HUES64 (cell line): Measurements from ENCODE around the gene SSR3.

Experiments
- H3K27ac ChIP-seq: 2 replicates; pipeline ENCODE4 v1.7.0; 2013; ENCODE audit warnings: low read depth, low read length, inconsistent platforms
- H3K27me3 ChIP-seq: 2 replicates; pipeline ENCODE4 v1.6.1; 2013; ENCODE audit warnings: mild to moderate bottlenecking, low read length; ENCODE audit not compliant: insufficient read depth
- H3K36me3 ChIP-seq: 2 replicates; pipeline ENCODE4 v1.6.1; 2013; ENCODE audit warnings: mild to moderate bottlenecking, low read length; ENCODE audit not compliant: insufficient read depth
- H3K4me1 ChIP-seq: 2 replicates; pipeline ENCODE4 v1.6.1; 2013; ENCODE audit warnings: mild to moderate bottlenecking, low read length, moderate library complexity; ENCODE audit not compliant: insufficient read depth
- H3K4me3 ChIP-seq: 2 replicates; pipeline ENCODE4 v1.5.1; 2013; ENCODE audit warnings: mild to moderate bottlenecking, low read length, moderate library complexity
- H3K9ac ChIP-seq: 2 replicates; pipeline ENCODE4 v1.6.1; 2013; ENCODE audit warnings: mild to moderate bottlenecking, low read depth, low read length
- H3K9me3 ChIP-seq: 2 replicates; pipeline ENCODE4 v1.6.1; 2013; ENCODE audit warnings: low read depth, low read length; ENCODE audit not compliant: insufficient read depth
- WGBS: fragments of 150-250, 120-280 bp; methylation state at CpG from one replicate; pipeline ENCODE4 v1.1.7; 2013; ENCODE audit warnings: missing lambda C conversion rate; 5-methylcytosine and 5-hydroxymethylcytosine counted together

SSR3 gene

GRCh38 chr3:156535798-156536197, 19.1 kb downstream of the SSR3 start:
- no peaks in the 10 kb centered on the region for H3K9me3 ChIP-seq
- WGBS, result 99% methylated on average over 2 of the region's 2 CpGs
- no peaks in the 10 kb centered on the region for H3K27me3 ChIP-seq
- peaks cover 15% of the 10 kb centered on the region; the same call in 1 of the 2 replicates for H3K4me1 ChIP-seq
- H3K4me3 ChIP-seq, result no peak overlapping the region
- peaks cover 28% of the 10 kb centered on the region for H3K36me3 ChIP-seq
- no peak overlapping the region for H3K27ac ChIP-seq
- H3K9ac ChIP-seq, result no peak overlapping the region

GRCh38 chr3:156535162-156535627, 19.7 kb downstream of the SSR3 start:
- no peak overlapping the region for H3K4me3 ChIP-seq
- 53% methylated on average over 4 of the region's 4 CpGs for WGBS
- no peak overlapping the region for H3K9ac ChIP-seq
- no peaks in the 10 kb centered on the region for H3K27me3 ChIP-seq
- no peaks in the 10 kb centered on the region for H3K9me3 ChIP-seq
- H3K4me1 ChIP-seq, result peaks cover 15% of the 10 kb centered on the region; the same call in 1 of the 2 replicates
- no peak overlapping the region; the same call in 1 of the 2 replicates for H3K27ac ChIP-seq
- peaks cover 24% of the 10 kb centered on the region for H3K36me3 ChIP-seq

GRCh38 chr3:156533205-156533604, 21.7 kb downstream of the SSR3 start:
- Histone ChIP-seq H3K4me3 (no peak overlapping the region), H3K9ac (no peak overlapping the region), H3K4me1 (peaks cover 15% of the 10 kb centered on the region; the same call in 1 of the 2 replicates), H3K27me3 (no peaks in the 10 kb centered on the region), H3K9me3 (no peaks in the 10 kb centered on the region), H3K36me3 (peaks cover 6% of the 10 kb centered on the region; the same call in 1 of the 2 replicates), H3K27ac (no peak overlapping the region)
- 89% methylated on average over 4 of the region's 4 CpGs for WGBS

GRCh38 chr3:156532730-156533129, 22.2 kb downstream of the SSR3 start:
- H3K4me1 ChIP-seq, result peaks cover 15% of the 10 kb centered on the region; the same call in 1 of the 2 replicates
- no peaks in the 10 kb centered on the region for H3K9me3 ChIP-seq
- WGBS, result 47% methylated on average over 2 of the region's 3 CpGs
- H3K4me3 ChIP-seq, result no peak overlapping the region
- no peaks in the 10 kb centered on the region for H3K27me3 ChIP-seq
- peaks cover 3% of the 10 kb centered on the region; the same call in 1 of the 2 replicates for H3K36me3 ChIP-seq
- no peak overlapping the region for H3K27ac ChIP-seq
- H3K9ac ChIP-seq, result no peak overlapping the region

- H3K9me3 ChIP-seq, result no peaks in the 10 kb centered on the region
- H3K36me3 ChIP-seq, result no peaks in the 10 kb centered on the region
- no peak overlapping the region for H3K27ac ChIP-seq
- H3K9ac ChIP-seq, result no peak overlapping the region
- no peak overlapping the region for H3K4me3 ChIP-seq
- WGBS, result 87% methylated on average over 5 of the region's 5 CpGs
- peaks cover 14% of the 10 kb centered on the region for H3K4me1 ChIP-seq
- H3K27me3 ChIP-seq, result no peaks in the 10 kb centered on the region
These were observed 23.9 kb downstream of the SSR3 start for GRCh38 chr3:156530980-156531379.

- H3K4me3 ChIP-seq, result no peak overlapping the region
- no peaks in the 10 kb centered on the region for H3K27me3 ChIP-seq
- no peak overlapping the region for H3K27ac ChIP-seq
- H3K4me1 ChIP-seq, result no peaks in the 10 kb centered on the region; the same call in 1 of the 2 replicates
- H3K36me3 ChIP-seq, result no peaks in the 10 kb centered on the region
- no CpG with 5 or more reads among the region's 1 CpG for WGBS
- no peaks in the 10 kb centered on the region for H3K9me3 ChIP-seq
- no peak overlapping the region for H3K9ac ChIP-seq
These were observed 27.9 kb downstream of the SSR3 start for GRCh38 chr3:156527060-156527459.

GRCh38 chr3:156525808-156526207, 29.1 kb downstream of the SSR3 start:
- H3K9ac ChIP-seq, result no peak overlapping the region
- H3K9me3 ChIP-seq, result no peaks in the 10 kb centered on the region
- no peaks in the 10 kb centered on the region for H3K27me3 ChIP-seq
- no peak overlapping the region for H3K4me3 ChIP-seq
- no peaks in the 10 kb centered on the region; the same call in 1 of the 2 replicates for H3K4me1 ChIP-seq
- 93% methylated on average over 1 of the region's 1 CpG for WGBS
- no peak overlapping the region for H3K27ac ChIP-seq
- H3K36me3 ChIP-seq, result no peaks in the 10 kb centered on the region

GRCh38 chr3:156522673-156523072, 32.2 kb downstream of the SSR3 start:
- Histone ChIP-seq H3K4me3 (no peak overlapping the region), H3K9ac (no peak overlapping the region), H3K36me3 (no peaks in the 10 kb centered on the region), H3K9me3 (no peaks in the 10 kb centered on the region), H3K4me1 (no peaks in the 10 kb centered on the region; the same call in 1 of the 2 replicates), H3K27me3 (no peaks in the 10 kb centered on the region), H3K27ac (no peak overlapping the region)
- WGBS, result 100% methylated on average over 2 of the region's 4 CpGs

- H3K36me3 ChIP-seq, result no peaks in the 10 kb centered on the region
- no peak overlapping the region for H3K4me3 ChIP-seq
- WGBS, result 86% methylated on average over 1 of the region's 1 CpG
- no peaks in the 10 kb centered on the region for H3K27me3 ChIP-seq
- no peak overlapping the region for H3K9ac ChIP-seq
- H3K4me1 ChIP-seq, result peaks cover 6% of the 10 kb centered on the region; the same call in 1 of the 2 replicates
- H3K27ac ChIP-seq, result no peak overlapping the region
- H3K9me3 ChIP-seq, result no peaks in the 10 kb centered on the region
These were observed 35.2 kb downstream of the SSR3 start for GRCh38 chr3:156519758-156520162.

- Histone ChIP-seq H3K9ac (no peak overlapping the region), H3K36me3 (no peaks in the 10 kb centered on the region), H3K4me3 (no peak overlapping the region), H3K9me3 (no peaks in the 10 kb centered on the region), H3K4me1 (peaks cover 11% of the 10 kb centered on the region; the same call in 1 of the 2 replicates), H3K27ac (no peak overlapping the region), H3K27me3 (no peaks in the 10 kb centered on the region)
These were observed 36.2 kb downstream of the SSR3 start for GRCh38 chr3:156518726-156519125.

GRCh38 chr3:156516961-156517360, 38.0 kb downstream of the SSR3 start:
- 100% methylated on average over 1 of the region's 1 CpG for WGBS
- Histone ChIP-seq H3K27me3 (no peaks in the 10 kb centered on the region), H3K27ac (no peak overlapping the region)

GRCh38 chr3:156516284-156516683, 38.6 kb downstream of the SSR3 start:
- Histone ChIP-seq H3K27ac (no peak overlapping the region), H3K9ac (no peak overlapping the region), H3K4me3 (no peak overlapping the region), H3K4me1 (peaks cover 11% of the 10 kb centered on the region; the same call in 1 of the 2 replicates), H3K27me3 (no peaks in the 10 kb centered on the region), H3K36me3 (no peaks in the 10 kb centered on the region), H3K9me3 (no peaks in the 10 kb centered on the region)
- WGBS, result 89% methylated on average over 3 of the region's 3 CpGs

More at GRCh38 chr3:156516961-156517360, 38.0 kb downstream of the SSR3 start:
- no peaks in the 10 kb centered on the region for H3K36me3 ChIP-seq
- H3K9ac ChIP-seq, result no peak overlapping the region
- no peaks in the 10 kb centered on the region for H3K9me3 ChIP-seq
- H3K4me1 ChIP-seq, result peaks cover 11% of the 10 kb centered on the region; the same call in 1 of the 2 replicates
- no peak overlapping the region for H3K4me3 ChIP-seq
